Progenitor cell of endocrine pancreas (in vitro differentiated cells): Measurements from ENCODE around the gene EDN1. TPM values are rescaled to one million over a fixed set of nuclear protein-coding genes. Genes with fewer than 3 reads are reported as not detected.

Experiments used
- DNase-seq: peaks from one replicate; pipeline ENCODE4 v3.0.0; 2021; ENCODE audit warnings: low spot score; ENCODE audit not compliant: unreplicated experiment
- H3K27ac Mint-ChIP-seq: 2 replicates; pipeline ENCODE4 v1.8.0; 2021; ENCODE audit warnings: mild to moderate bottlenecking, moderate library complexity, mixed read lengths
- H3K27me3 Mint-ChIP-seq: 2 replicates; pipeline ENCODE4 v1.8.0; 2021; ENCODE audit warnings: mixed read lengths
- H3K36me3 Mint-ChIP-seq: 2 replicates; pipeline ENCODE4 v1.8.0; 2022; ENCODE audit warnings: mixed read lengths; ENCODE audit not compliant: insufficient read depth
- H3K4me1 Mint-ChIP-seq: 2 replicates; pipeline ENCODE4 v1.8.0; 2021; ENCODE audit warnings: low read depth, mixed read lengths
- H3K4me3 Mint-ChIP-seq: 2 replicates; pipeline ENCODE4 v1.8.0; 2021; ENCODE audit warnings: low read depth, mild to moderate bottlenecking, moderate library complexity, mixed read lengths
- H3K9me3 Mint-ChIP-seq: 2 replicates; pipeline ENCODE4 v1.8.0; 2021; ENCODE audit warnings: low read depth, mixed read lengths
- CTCF ChIP-seq: fragments of 200-600 bp; sonication (generic); IDR thresholded peaks from one replicate; pipeline ENCODE4 v1.5.0; 2021; ENCODE audit warnings: antibody characterized with exemption, mild to moderate bottlenecking; ENCODE audit not compliant: unreplicated experiment
- total RNA-seq: library from RNA; stranded (reverse); gene quantifications from 2 replicates; pipeline ENCODE4 v1.2.1, GENCODE V29; 2021

The EDN1 gene
- total RNA-seq, 1 donor from 2014 or later, result 2.0 TPM

GRCh38 chr6:12258191-12258590, 32.0 kb upstream of the EDN1 start:
- H3K27me3 Mint-ChIP-seq, result no peaks in the 10 kb centered on the region
- peaks cover 11% of the 10 kb centered on the region for H3K9me3 Mint-ChIP-seq
- H3K36me3 Mint-ChIP-seq, result no peaks in the 10 kb centered on the region
- H3K4me3 Mint-ChIP-seq, result no peak overlapping the region
- TF ChIP-seq CTCF, result no peak
- no peak for DNase-seq
- H3K4me1 Mint-ChIP-seq, result peaks cover 34% of the 10 kb centered on the region
- no peak overlapping the region for H3K27ac Mint-ChIP-seq

- no peaks in the 10 kb centered on the region for H3K36me3 Mint-ChIP-seq
- H3K27me3 Mint-ChIP-seq, result no peaks in the 10 kb centered on the region
- H3K27ac Mint-ChIP-seq, result no peak overlapping the region
- H3K9me3 Mint-ChIP-seq, result peaks cover 11% of the 10 kb centered on the region
- TF ChIP-seq CTCF, result no peak
- H3K4me1 Mint-ChIP-seq, result peaks cover 39% of the 10 kb centered on the region
- H3K4me3 Mint-ChIP-seq, result no peak overlapping the region
- DNase-seq, result no peak
These were observed 31.5 kb upstream of the EDN1 start for GRCh38 chr6:12258591-12259075.

- TF ChIP-seq CTCF, result no peak
- peak overlapping the region; percentile 31 for H3K4me3 Mint-ChIP-seq
- H3K36me3 Mint-ChIP-seq, result no peaks in the 10 kb centered on the region
These were observed 29.6 kb upstream of the EDN1 start for GRCh38 chr6:12260458-12261093.

GRCh38 chr6:12261502-12261901, 28.7 kb upstream of the EDN1 start:
- no peak overlapping the region for H3K4me3 Mint-ChIP-seq
- H3K27ac Mint-ChIP-seq, result peak overlapping the region; percentile 2

More at GRCh38 chr6:12260458-12261093, 29.6 kb upstream of the EDN1 start:
- DNase-seq, result no peak
- H3K9me3 Mint-ChIP-seq, result peaks cover 17% of the 10 kb centered on the region
- peaks cover 43% of the 10 kb centered on the region for H3K4me1 Mint-ChIP-seq
- H3K27ac Mint-ChIP-seq, result peak overlapping the region; percentile 15
- no peaks in the 10 kb centered on the region for H3K27me3 Mint-ChIP-seq

More at GRCh38 chr6:12261502-12261901, 28.7 kb upstream of the EDN1 start:
- H3K36me3 Mint-ChIP-seq, result no peaks in the 10 kb centered on the region
- H3K9me3 Mint-ChIP-seq, result peaks cover 17% of the 10 kb centered on the region
- no peaks in the 10 kb centered on the region for H3K27me3 Mint-ChIP-seq
- TF ChIP-seq CTCF, result no peak
- peaks cover 43% of the 10 kb centered on the region for H3K4me1 Mint-ChIP-seq
- no peak for DNase-seq
